Skin epidermis (tissue), 12 donors: ENCODE results near the gene USP36.

Source experiments
- H3K27ac ChIP-seq, 21 experiments: fragments of 200-600 bp; sonication (generic) in 11 of 21; one replicate each; pipeline ENCODE4 v1.5.0; 2020; ENCODE audit warnings: mild to moderate bottlenecking in 3 of 21, inconsistent platforms in 2 of 21, moderate library complexity in 2 of 21
- H3K4me3 ChIP-seq, 7 experiments: fragments of 200-600 bp; sonication (generic) in 2 of 7; one replicate each; pipeline ENCODE4 v1.5.0; 2020; ENCODE audit warnings: inconsistent platforms in 2 of 7, mild to moderate bottlenecking in 2 of 7, moderate library complexity in 1 of 7

USP36 gene

DNA sequence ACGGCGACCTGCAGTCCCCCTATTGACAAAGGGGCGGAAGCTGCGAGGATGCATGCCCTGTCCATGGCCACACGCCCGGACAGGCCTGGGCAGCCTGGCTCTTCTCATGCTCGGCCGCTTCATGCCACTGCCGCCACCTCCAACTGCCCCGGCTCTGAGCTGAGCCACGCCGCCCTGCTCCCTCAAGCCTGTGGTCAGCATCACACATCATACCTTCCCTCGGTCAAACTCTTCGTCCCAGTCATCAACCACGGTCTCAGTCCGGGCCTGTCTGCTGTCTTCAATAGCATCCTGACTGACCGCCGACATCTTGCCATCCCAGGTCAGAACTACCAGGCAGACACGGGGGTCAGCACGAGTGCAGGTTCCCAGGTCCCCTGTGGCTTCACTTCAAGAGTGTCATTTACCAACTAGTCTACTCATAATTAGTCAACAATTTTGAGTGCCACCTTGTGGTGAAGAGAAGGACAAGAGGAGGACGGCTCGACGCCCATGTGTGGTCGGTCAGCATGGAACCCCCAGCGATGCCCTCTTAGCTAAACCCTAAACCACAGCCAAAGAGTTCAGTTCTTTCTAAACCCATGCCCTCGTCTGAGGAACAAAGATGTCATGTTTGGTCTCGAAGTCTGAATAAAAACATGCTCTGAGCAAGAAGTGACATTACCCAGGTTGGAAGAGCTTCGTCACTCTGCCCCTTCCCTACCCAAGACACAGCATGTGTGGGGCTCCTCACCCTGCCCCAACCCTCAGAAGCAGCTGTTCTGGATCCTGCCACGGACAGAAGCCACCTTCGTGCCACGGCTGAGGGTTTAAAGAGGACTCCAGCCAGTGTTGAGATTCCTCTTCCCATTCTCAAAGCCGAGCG lies 41.7 kb downstream of the USP36 start:
- Histone ChIP-seq H3K27ac (peak overlapping the region in 7 of 21 experiments; percentile 10 to 65 (median 41)), H3K4me3 (no peak overlapping the region)

DNA sequence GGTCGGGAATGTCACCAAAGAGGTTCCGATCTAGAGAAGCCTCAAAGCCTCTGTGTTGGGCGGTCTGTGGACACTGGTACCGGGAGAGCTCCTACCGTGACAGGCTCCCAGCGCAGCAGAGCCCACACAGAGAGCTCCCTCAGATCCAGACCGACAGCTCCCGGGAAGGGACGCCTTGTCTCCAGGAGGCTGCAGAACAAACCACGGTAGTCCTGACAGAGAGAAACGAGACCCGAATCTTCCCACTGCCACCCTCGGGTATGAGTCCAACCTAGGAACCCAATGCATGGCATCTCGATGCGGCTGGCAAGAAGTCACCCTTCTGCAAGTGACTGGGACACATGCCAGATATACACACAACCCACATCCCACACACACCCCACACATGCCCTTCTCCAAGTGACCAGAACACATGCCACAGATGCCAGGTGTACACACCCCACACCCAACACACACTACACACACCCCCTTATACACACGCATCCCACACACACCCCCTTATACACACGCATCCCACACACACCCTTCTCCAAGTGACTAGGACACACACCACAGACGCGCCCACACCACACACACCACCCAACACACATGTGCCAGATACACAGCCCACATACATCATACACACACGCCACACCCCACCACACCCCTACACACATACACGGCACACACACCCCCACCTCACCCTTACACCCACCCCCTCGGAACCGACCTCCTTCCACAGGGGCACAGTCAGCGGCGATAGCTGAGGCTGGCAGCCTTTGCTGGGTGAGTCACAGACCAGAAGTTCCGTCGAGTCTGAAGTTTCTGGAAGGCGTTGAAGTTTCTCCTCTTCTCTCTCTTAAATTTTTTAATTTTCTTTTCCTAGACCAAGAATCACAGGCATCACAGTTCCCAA lies 42.7 kb downstream of the USP36 start:
- Histone ChIP-seq H3K27ac (peak overlapping the region in 5 of 21 experiments; percentile 10 to 55 (median 22)), H3K4me3 (no peak overlapping the region)

DNA sequence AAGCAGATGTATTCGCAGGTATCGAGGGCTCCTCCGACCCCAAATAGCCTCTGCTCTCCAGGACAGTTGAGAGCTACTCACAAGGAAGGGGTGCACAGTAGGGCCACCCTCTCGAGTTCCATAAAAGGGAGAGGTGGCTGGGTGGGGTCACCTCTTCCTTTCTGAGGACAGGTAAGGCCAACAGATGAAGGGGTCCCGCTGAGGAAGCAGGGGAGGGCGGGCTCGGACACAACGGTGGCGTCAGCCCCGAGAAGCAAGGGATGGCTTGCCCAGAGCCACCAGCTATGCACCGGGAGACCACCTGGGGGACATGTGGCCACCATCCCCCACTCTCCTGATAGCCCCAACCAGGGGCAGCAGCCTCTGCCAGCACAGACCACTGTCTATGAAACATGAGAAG lies 43.4 kb downstream of the USP36 start:
- H3K27ac ChIP-seq, result peak overlapping the region in 2 of 21 experiments; percentile 11 to 20
- H3K4me3 ChIP-seq, result no peak overlapping the region

DNA sequence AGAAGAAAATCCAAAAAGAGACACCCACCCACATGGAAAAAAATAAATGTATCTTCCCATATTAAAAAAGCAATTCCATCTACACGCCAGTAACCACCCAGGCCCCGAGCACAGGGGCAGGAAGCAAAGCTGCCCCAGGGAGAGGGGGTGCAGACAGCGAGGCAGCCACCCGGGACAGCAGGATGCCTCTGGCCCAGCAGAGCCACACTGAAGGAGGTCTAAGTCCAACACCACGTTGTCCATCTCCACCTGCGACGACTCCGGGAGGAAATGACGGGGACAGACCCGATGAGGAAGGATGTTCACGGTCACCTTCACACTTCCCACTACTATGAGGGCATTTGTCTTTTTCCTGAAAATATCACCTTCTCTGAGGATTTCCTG lies 44.1 kb downstream of the USP36 start:
- H3K27ac ChIP-seq, result no peak overlapping the region
- H3K4me3 ChIP-seq, result no peak overlapping the region

DNA sequence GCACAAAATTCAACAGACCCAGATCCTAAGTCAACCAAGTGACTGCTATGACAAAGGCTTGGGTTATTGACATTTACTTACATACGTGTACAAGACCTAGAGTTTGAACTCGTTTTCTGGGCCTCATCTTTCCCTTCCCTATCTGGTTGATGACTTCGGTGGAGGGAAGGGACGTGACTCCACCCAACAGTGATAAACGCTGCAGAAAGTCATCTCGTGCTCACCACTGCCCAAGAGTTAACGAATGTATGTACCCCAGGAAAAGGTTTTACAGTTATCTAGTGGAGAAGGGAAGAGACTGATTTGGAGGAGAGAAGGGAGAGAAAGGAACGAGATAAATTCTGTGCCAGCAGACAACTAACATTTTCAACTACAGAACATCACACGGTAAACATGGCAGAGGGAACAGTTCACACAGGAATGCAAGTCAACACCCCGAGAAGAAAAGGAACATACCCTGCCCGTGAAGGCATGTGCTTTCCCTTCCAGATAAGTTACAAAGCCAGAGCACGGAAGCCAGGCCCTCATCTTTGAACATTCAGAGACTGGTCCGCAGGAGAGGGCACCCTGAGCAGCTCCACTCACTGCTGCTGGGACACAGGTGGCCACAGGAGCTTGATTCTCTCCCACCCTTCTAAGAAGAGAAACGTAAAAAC lies 44.6 kb downstream of the USP36 start:
- Histone ChIP-seq H3K4me3 (no peak overlapping the region), H3K27ac (no peak overlapping the region)

- no peak overlapping the region for H3K27ac ChIP-seq
Observed at GRCh38 chr17:78794864-78795640, 45.6 kb downstream of the USP36 start.

GRCh38 chr17:78794399-78794798 lies 46.2 kb downstream of the USP36 start:
- no peak overlapping the region for H3K4me3 ChIP-seq
- H3K27ac ChIP-seq, result no peak overlapping the region

More at GRCh38 chr17:78794864-78795640, 45.6 kb downstream of the USP36 start:
- H3K4me3 ChIP-seq, result no peak overlapping the region

DNA sequence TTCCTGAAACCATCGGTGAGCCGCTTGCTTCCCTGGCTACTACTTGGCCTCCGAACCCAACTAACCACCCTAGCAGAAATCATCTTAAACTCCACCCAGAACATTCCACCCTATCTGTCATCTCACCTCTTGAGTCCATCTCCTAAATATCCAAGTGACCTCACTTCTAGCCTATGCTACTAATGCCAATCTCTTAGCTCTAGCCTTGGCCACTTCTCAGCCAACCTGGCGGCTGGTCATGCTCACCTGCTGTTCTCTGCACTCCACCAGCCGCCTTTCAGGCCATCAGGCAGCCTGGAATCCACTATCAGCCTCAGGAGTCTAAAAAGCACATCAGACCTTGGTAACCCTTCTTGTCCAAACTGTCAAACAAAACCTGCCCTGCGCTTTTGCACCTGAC lies 46.6 kb downstream of the USP36 start:
- Histone ChIP-seq H3K4me3 (no peak overlapping the region), H3K27ac (no peak overlapping the region)

DNA sequence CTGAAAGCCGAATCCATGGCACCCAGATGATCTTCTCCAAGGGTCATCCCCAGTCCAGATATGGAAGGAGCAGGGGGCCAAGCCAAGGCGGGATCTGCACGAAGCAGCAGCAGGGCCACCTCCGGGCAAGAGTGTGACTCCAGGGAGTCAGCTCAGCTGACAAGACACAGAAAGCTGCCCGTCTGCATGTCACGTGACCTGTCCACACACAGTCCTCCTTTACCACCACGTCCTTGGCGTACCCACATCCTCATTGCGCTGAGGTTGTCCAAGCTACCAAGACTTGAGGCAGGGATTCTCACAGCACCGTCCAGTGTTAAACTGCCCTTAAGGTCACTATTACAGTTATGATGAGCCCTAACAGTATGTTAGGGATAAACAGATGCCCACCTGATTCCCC lies 47.2 kb downstream of the USP36 start:
- no peak overlapping the region for H3K4me3 ChIP-seq
- H3K27ac ChIP-seq, result peak overlapping the region in 1 of 21 experiments; percentile 20

- H3K27ac ChIP-seq, result peak overlapping the region in 10 of 21 experiments; percentile 1 to 73 (median 30)
- no peak overlapping the region for H3K4me3 ChIP-seq
Observed at GRCh38 chr17:78791840-78792709, 48.5 kb downstream of the USP36 start.

DNA sequence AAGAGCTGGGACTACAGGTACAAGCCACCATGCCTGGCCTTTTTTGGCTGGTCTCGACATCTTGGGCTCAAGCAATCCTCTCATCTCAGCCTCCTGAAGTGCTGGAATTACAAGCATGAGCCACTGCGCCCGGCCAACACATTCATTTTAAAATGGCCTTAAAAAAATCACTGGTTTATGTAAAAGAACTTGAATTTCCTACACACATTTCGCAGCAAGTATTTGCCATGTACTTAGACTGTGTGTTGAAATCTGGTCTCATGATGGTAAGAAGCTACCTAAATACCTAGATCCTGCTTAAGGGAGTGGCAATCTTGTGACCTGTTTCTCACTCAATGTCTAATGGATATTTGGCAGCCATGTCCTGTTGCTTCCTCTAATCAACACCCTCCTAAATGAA lies 50.1 kb downstream of the USP36 start:
- no peak overlapping the region for H3K4me3 ChIP-seq
- H3K27ac ChIP-seq, result peak overlapping the region in 13 of 21 experiments; percentile 1 to 73 (median 37)

DNA sequence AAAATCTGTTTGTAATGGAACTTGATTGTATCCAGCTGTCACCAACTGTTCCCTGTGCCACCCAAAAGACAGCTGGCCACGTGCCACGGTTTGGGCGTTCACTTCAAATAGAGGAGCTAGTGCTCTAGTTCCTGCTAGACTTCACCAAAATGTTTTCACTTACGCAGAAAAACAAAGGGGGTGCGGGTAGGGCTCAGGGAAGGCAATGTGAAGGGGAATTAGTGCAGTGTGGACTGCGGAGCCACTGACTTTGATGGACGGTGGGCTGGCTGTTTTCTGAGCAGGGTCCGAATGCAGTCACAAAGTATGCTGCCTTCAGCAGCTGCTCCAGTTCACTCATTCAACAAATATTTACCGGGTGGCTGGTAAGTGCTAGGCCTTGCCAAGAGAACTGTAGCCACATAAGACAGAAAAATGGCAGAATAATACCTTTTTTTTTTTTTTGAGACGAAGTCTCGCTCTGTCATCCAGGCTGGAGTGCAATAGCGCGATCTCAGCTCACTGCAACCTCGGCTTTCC lies 50.9 kb downstream of the USP36 start:
- Histone ChIP-seq H3K4me3 (no peak overlapping the region), H3K27ac (peak overlapping the region in 14 of 21 experiments; percentile 1 to 73 (median 47))

GRCh38 chr17:78789149-78789662 lies 51.4 kb downstream of the USP36 start:
- H3K27ac ChIP-seq, result peak overlapping the region in 8 of 21 experiments; percentile 15 to 73 (median 47)
- no peak overlapping the region for H3K4me3 ChIP-seq

- H3K27ac ChIP-seq, result peak overlapping the region in 2 of 21 experiments; percentile 21 to 59
- H3K4me3 ChIP-seq, result no peak overlapping the region
Observed at GRCh38 chr17:78788451-78788850, 52.2 kb downstream of the USP36 start.

DNA sequence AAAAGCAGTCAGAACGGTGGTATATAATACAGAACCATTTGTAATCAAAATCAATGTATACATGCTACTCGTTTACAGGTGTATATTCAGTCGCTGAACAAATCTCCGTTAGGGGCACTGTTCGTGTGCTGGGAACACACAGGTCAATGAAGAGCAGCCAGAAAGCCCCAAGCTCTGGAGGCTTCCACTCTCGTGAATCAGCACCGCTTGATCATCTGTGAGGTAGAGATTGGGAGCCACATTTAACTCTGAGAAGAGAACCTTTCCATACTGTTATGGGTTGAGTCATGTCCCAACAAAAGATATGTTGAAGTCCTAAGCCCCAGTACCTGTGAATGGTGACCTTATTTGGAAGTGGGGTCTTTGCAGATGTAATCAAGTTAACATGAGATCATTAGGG lies 53.2 kb downstream of the USP36 start:
- Histone ChIP-seq H3K27ac (peak overlapping the region in 1 of 21 experiments; percentile 50), H3K4me3 (no peak overlapping the region)

DNA sequence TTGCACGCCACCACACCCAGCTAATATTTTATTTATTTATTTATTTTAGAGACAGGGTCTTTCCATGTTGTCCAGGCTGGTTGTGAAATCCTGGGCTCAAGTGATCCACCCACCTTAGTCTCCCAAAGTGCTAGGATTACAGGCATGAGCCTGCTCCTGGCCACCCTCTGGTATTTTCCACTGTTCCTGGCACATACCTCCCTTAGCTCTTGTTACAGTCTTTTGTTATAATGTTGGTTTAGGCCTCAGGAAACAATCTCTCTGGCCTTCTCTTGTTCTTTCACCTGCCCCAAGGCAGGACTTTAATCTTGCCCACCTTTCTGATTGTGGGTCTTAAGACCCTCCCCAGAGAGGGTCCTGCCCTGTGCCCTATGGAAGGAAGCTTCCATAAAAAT lies 55.0 kb downstream of the USP36 start:
- H3K27ac ChIP-seq, result peak overlapping the region in 1 of 21 experiments; percentile 31

GRCh38 chr17:78785011-78785662 lies 55.5 kb downstream of the USP36 start:
- peak overlapping the region in 2 of 21 experiments; percentile 31 to 59 for H3K27ac ChIP-seq

More for the DNA sequence above, 55.0 kb downstream of the USP36 start:
- no peak overlapping the region for H3K4me3 ChIP-seq

More at GRCh38 chr17:78785011-78785662, 55.5 kb downstream of the USP36 start:
- no peak overlapping the region for H3K4me3 ChIP-seq
